ENCODE results near the gene USP11.

DNA sequence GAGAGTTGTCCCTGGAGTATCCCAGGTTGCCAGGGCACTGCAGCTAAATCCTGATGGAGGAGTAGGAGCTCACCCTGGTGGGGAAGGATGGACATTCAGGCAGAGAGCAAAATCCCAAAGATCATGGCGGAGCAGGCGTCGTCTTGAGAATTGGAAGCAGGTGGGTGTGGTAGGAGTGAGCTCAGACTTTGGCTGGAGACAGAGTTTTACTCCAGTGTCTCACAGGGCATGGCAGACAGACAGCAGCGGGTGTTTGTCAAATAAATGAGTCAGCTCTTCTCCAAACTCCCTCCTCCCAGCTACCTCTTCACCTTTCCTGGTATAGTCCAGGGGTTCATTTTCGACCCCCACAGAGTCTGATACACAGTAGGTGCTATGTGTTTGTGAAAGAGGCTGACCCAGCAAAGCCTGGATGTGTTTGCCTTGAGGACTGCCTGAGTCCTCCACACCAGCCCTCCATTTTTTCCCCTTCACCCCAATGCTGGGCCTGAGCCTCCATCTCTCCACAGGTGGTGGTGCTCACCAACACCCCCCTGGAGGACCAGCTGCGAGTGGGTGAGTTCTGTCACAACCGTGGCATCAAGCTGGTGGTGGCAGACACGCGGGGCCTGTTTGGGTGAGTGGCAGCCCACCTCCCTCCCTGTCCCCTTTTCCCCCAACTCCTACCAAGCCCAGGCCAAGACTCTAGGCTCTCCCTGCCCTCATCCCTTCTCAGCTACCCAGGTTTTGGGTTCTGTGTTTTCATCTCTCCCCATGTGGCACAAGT is 32.2 kb upstream of the USP11 start:
- TF ChIP-seq GATA3 (IDR thresholded peaks at IDR 0.05; ENCODE audit: low read depth, low read length) (no peak), GATA2 (IDR thresholded peaks at IDR 0.05; ENCODE audit: low read depth, low read length) (no peak)
